NCI-H128 (cell line): Measurements from ENCODE around the gene CYP1A2.
"Not testable (repeated sequence)": the region's sequence is repeated elsewhere in the genome, so short reads cannot be mapped to it uniquely, and the experiment has no call there.

ENCODE experiments used
- DNase-seq: peaks from one replicate; lab custom pipeline; 2025; ENCODE audit not compliant: unreplicated experiment; lab: John Stamatoyannopoulos, UW

CYP1A2 gene

DNA sequence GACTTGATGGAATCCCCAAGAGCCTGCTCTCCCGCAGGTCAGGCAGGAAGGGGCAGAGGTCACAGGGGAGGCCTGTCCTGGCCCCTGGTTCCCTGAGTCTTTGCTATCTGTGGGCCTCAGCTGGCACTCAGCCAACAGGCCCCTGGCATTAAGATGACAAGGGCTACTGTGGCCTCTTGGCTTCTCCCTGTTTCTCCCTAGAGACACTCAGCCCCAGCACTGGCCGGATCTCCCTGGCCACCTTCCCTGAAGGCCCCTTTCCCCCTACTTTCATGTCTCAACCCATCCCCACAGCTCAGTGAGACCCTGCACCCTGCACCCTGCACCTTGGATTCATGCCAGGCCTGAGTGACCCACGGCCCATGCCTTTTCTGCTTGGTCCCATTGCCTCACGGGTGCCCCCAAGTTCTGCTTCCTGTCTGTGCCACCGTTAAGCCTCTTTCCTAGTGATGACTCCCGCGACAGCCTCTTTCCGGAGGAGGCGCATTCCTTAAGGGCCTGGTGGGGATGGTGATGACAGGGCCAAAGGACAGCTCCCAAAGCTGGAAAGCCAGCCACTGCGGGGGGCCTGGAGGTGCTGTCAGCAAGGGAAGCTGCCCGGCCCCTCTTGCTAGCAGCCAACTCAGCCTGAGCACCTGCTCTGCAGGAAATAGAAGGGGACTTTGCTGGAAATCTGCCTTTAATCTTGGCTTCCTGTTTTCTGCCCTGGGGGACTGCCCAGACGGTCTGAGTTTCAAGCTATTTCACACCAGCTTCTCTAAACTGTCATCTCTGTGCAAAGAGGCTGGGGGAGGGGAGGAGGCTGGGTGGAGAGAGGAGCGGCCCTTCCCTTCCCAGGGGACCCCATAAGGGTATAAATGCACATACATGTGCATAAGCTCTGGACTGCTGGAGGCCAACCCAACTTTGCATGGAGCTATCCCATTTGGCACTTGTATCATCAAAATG lies 28.4 kb downstream of the CYP1A2 start:
- DNase-seq: no peak

DNA sequence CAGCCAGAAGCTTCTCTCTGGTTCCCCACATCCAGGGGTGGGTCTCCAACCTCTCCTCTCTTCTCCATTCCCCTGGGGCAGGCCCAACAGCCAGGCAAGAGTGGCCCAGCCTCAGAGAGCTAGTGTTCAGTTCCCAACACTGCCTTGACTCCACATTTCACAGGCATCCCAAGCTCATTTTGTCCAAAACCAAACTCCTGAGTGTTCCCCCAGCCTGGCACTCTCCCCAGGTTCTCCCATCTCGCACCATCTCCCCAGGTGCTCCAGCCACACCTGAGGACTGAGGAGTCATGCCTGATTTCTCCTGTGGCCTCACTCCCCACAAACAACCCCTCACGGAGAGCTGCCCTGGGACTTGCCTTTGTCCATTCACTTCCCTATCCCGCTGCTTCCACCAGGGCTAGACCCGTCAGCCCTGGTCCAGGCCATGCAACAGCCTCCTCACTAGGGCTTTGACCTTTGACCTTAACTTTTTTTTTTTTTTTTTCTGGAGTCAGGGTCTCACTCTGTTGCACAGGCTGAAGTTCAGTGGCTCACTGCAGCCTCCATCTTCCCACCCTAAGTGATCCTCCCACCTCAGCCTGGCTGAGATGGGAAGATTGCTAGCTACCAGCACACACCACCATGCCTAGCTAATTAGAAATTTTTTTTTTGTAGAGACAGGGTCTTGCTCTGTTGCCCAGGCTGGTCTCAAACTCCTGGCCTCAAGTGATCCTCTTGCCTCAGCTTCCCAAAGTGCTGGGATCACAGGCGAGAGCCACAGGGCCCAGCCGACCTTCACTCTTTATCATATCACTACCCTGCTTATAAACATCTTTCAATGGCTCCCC lies 29.3 kb downstream of the CYP1A2 start:
- no peak for DNase-seq

- DNase-seq: no peak
Observed at GRCh38 chr15:74778599-74778970, 29.9 kb downstream of the CYP1A2 start.

- no peak for DNase-seq
Observed at GRCh38 chr15:74779162-74779648, 30.6 kb downstream of the CYP1A2 start.

GRCh38 chr15:74780523-74781430 lies 32.1 kb downstream of the CYP1A2 start:
- no peak for DNase-seq

GRCh38 chr15:74781431-74782258 lies 33.0 kb downstream of the CYP1A2 start, which contains the start of gene CSK:
Gene CSK, plus strand, starts transcription at chr15:74782080. Its CDS starts 16,218 bp downstream, at chr15:74798298.
- DNase-seq: no peak

DNA sequence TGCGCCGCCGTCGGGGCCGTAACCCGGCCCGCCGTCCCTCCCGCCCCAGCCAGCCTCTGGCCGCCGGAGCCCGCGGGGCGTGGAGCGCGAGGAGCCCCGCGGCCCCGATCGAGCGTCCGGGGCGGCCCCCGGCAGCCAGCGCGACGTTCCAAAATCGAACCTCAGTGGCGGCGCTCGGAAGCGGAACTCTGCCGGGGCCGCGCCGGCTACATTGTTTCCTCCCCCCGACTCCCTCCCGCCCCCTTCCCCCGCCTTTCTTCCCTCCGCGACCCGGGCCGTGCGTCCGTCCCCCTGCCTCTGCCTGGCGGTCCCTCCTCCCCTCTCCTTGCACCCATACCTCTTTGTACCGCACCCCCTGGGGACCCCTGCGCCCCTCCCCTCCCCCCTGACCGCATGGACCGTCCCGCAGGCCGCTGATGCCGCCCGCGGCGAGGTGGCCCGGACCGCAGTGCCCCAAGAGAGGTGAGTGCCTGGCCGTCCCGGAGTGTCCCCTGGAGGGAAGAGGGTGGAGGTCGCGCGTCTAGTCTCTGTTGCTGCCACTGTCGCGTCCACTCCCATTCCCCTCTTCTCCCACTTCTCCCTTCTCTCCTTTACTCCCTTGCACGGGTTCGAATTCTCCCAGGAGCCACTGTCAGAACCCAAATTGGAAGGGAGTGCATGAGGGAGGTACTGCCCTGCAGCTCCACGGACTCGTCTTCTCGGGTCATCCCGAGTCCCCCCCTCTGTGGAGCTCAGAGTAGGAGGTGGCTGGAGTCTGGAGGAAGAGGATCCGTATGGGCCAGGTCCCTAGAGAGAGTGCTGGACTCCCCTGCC lies 33.8 kb downstream of the CYP1A2 start:
- DNase-seq: no peak

DNA sequence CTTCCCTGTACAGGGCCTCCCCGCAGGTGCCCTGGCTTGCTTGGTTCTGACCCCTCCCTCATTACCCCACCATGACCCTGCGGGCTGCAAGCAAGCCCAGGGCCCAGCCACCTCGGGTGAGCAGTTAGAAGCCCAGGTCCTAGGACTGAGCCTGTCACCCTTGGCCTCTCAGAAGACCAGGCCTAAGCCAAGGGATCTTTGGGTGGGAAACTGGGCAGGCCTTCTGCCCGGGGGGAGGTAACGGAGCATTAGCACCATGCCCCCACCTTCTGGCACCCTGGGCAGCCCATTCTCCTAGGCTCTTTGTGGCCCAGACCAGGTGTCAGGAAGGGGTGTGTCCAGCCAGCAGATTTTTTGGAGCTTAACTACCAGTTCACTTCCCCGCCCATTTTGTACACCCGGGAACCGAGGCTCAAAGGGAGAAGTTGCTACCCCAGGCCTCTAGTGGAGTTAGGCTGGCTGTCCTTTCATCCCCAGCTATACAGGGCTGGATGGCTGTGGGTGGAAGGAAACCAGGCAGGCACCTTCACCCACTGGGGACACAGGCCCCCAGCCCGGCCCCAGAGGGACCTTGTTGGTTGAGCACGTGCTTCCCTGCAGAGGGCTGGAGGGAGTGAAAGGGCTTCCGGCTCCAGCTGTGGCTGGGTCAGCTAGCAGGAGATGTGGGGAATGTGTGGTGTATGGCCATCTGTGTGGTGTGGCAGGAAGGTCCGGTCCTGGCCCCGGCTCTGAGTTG lies 34.6 kb downstream of the CYP1A2 start:
- no peak for DNase-seq

- no peak for DNase-seq
Observed at GRCh38 chr15:74783808-74784175, 35.1 kb downstream of the CYP1A2 start.

- DNase-seq: no peak
Observed at GRCh38 chr15:74784426-74785193, 36.0 kb downstream of the CYP1A2 start.

- no peak for DNase-seq
Observed at GRCh38 chr15:74785194-74786032, 36.8 kb downstream of the CYP1A2 start.

GRCh38 chr15:74786081-74786480 lies 37.4 kb downstream of the CYP1A2 start:
- not testable (repeated sequence) for DNase-seq

DNA sequence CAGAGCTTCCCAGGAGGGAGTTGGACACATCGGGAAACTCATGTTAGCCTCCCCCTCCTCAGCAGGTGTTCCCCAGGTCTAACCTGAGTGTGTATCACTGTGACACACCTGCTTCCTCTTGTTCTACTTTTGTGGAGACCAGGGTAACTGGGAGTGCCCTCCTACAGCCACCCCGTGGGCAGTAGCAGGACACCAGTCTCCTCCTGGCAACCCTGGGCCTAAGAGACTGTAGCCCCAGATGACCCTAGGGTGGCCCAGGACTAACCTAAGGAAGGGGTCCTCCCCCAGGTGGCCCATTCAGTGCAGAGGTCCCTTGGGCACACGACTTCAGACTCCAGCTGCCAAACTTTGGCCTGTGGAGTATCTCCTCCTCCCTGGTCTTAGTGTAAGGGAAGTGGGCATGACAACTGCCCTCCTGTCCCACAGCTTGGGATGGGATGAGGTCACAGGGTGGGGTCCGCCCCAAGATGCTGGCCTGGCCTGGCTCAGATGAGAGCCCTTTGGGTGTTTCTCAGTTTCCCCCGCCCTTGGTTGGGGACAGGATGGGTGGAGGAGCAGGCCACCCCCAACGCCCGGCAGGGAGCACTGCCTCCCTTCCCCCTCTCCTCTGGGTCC lies 38.0 kb downstream of the CYP1A2 start:
- no peak for DNase-seq

DNA sequence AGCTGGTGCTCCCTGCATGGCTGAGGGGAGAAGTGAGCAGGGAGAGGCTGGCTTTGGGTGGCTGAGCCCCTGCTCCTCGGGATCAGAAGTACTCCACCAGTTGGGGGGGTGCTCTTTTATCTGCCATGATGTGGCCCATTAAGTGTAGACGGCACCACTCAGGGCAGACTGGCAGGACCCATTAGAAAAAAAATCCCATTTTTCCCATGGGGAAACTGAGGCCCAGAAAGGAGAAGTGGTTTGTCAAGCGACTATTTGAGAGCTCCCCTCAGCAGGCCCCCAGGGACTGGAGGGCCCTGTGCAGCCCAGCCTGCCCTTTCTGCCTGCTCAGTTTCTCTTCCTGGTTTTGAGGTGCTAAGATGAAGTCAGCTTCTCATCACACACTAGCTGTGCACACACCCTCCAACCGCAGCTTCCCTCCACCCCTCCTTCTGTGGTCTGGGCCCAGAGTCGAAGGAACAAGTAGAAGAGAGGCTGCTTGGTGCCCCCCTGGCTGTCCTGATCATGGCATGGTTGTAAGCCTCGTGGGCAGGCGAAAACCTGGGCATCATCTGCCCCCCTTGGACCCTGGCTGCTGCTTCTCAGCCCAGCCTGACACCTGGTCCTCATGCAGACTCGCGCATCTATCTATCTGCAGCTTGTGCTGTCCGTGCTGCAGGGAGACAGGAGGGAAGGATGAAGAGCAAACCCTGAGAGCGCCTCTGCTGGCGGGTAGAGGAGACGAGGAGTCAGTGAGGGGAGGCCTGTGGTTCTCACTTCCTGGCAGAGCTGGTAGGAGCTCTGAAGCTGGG lies 38.8 kb downstream of the CYP1A2 start:
- no peak for DNase-seq

GRCh38 chr15:74788042-74788682 lies 39.5 kb downstream of the CYP1A2 start:
- DNase-seq: no peak
